Suprapubic skin (tissue), 4 donors: ENCODE data around the gene PIGN.

Experiments
- CTCF ChIP-seq, 2 donors: fragments of 200-600 bp in 1 of 2; fragments of 450-650 bp in 1 of 2; sonication (generic) in 1 of 2; IDR thresholded peaks; one replicate each; pipeline ENCODE4 v1.5.1; 2016 to 2019; ENCODE audit warnings: antibody characterized with exemption in 2 of 2, mild to moderate bottlenecking in 1 of 2, moderate library complexity in 1 of 2
- EP300 ChIP-seq: sonication (generic); formaldehyde crosslinking; IDR thresholded peaks from one replicate; pipeline ENCODE4 v1.6.1; 2017; ENCODE audit warnings: antibody characterized with exemption
- POLR2A ChIP-seq, 2 donors: fragments of 450-650 bp; IDR thresholded peaks; one replicate each; pipeline ENCODE4 v1.6.1; 2017; ENCODE audit warnings: antibody characterized with exemption in 2 of 2, mild to moderate bottlenecking in 2 of 2, moderate library complexity in 2 of 2
- POLR2AphosphoS5 ChIP-seq, 3 donors: sonication (generic); formaldehyde crosslinking; IDR thresholded peaks; one replicate each; pipeline ENCODE4 v1.6.1; 2017; ENCODE audit warnings: antibody characterized with exemption in 3 of 3

GRCh38 chr18:62128157-62128556 is 58.7 kb downstream of the PIGN start:
- no peak for TF ChIP-seq POLR2AphosphoS5 (IDR thresholded peaks at IDR 0.05)
- TF ChIP-seq CTCF (IDR thresholded peaks at IDR 0.05), result no peak
- no peak for TF ChIP-seq POLR2A (IDR thresholded peaks at IDR 0.05)
- TF ChIP-seq EP300, result no peak
